ENCODE data around the gene TBX5. TPM values are rescaled to one million over a fixed set of nuclear protein-coding genes. Genes with fewer than 3 reads are reported as not detected.

The TBX5 gene
- polyA plus RNA-seq, 3 donors: not detected

DNA sequence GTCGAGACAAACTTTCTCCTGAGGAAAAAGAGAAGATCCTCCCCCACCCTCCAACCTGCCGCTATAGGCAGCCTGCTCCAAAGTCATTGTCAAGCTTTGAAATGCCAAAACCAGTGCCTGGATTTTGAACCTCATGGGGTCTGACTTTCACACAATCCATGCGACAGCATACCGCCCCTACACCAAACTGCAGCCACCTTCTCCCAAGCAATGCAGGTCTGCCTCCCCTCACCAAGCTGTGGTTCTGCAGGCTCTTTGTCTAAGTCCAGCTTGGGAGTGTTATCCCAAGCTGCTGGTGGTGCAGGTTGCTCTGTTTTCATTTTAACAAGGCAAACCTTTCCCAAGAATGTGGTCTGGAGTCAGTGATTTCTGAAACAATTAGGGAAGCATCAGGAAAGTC is 12.4 kb downstream of the TBX5 start:
- Mint-ChIP-seq H3K4me1 (no peaks in the 10 kb centered on the region), H3K27ac (no peak overlapping the region), H3K4me3 (peak overlapping the region in 1 of 2 donors; percentile 61), H3K27me3 (ENCODE audit: low read depth in 3 of 3) (peaks cover 68 to 78% (median 77%) of the 10 kb centered on the region in 3 donors), H3K36me3 (no peaks in the 10 kb centered on the region), H3K9me3 (peaks cover 0 to 18% (median 6%) of the 10 kb centered on the region in 7 donors)
- no peak overlapping the region for H3K27ac ChIP-seq (ENCODE audit: low read depth in 1 of 2, low read length in 2 of 2)
- H3K9ac ChIP-seq (ENCODE audit: insufficient read depth, low read length, poor library complexity, severe bottlenecking): no peak overlapping the region
- no peak for DNase-seq
- no peaks in the 10 kb centered on the region for H3K36me3 ChIP-seq (replicated peaks in 1 of 2; ENCODE audit: control insufficient read depth in 1 of 2, insufficient read depth in 2 of 2, low read length in 2 of 2)
- H4K20me1 ChIP-seq (ENCODE audit: insufficient read depth, low read length): no peaks in the 10 kb centered on the region
- TF ChIP-seq, protein P1, sequence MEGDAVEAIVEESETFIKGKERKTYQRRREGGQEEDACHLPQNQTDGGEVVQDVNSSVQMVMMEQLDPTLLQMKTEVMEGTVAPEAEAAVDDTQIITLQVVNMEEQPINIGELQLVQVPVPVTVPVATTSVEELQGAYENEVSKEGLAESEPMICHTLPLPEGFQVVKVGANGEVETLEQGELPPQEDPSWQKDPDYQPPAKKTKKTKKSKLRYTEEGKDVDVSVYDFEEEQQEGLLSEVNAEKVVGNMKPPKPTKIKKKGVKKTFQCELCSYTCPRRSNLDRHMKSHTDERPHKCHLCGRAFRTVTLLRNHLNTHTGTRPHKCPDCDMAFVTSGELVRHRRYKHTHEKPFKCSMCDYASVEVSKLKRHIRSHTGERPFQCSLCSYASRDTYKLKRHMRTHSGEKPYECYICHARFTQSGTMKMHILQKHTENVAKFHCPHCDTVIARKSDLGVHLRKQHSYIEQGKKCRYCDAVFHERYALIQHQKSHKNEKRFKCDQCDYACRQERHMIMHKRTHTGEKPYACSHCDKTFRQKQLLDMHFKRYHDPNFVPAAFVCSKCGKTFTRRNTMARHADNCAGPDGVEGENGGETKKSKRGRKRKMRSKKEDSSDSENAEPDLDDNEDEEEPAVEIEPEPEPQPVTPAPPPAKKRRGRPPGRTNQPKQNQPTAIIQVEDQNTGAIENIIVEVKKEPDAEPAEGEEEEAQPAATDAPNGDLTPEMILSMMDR (IDR thresholded peaks at IDR 0.05): no peak
- H3K4me1 ChIP-seq (ENCODE audit: control insufficient read depth in 1 of 2, insufficient read depth in 2 of 2, low read length in 2 of 2): no peaks in the 10 kb centered on the region
- no peak overlapping the region for H3K4me2 ChIP-seq (replicated peaks; ENCODE audit: extremely low read depth, low read length, poor library complexity, severe bottlenecking)
- H2AFZ ChIP-seq (ENCODE audit: insufficient read depth, low read depth, low read length, poor library complexity, severe bottlenecking): no peak overlapping the region
- intact Hi-C loops (cut with micrococcal nuclease): no loop called here
- WGBS (ENCODE audit: insufficient coverage): 22% methylated on average over 3 of the region's 4 CpGs
- no peak overlapping the region for H3K4me3 ChIP-seq (replicated peaks in 1 of 3; ENCODE audit: low read depth in 2 of 3, low read length in 3 of 3)
- H3K9me3 ChIP-seq (replicated peaks in 1 of 2; ENCODE audit: control insufficient read depth in 1 of 2, insufficient read depth in 1 of 2, low read length in 2 of 2): peaks cover 0 to 25% of the 10 kb centered on the region in 2 donors
- H3K27me3 ChIP-seq (ENCODE audit: control insufficient read depth in 2 of 2, insufficient read depth in 2 of 2, low read length in 2 of 2): peaks cover 78 to 83% of the 10 kb centered on the region in 2 donors
- H3K79me2 ChIP-seq (ENCODE audit: insufficient read depth, low read length): no peaks in the 10 kb centered on the region

DNA sequence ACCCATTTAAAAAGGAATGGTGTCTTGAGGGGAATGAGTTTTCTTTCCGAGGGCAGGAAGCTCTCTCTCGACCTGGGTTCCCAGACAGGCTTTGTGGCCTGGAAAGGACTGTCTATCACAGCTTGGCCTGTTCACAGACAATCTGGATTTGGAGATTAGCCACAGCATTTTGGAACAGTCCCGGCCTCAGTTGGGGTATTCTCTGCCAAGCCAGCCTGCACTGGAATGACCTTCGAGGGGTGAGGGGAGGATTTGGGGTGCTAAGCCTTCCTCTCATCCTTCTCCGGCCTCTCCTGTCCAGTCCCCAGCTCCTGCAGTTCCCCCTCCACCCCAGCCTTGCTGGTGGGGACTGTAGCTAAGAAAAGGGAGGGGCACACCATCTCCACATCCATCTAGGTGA is 13.0 kb downstream of the TBX5 start:
- H3K27me3 Mint-ChIP-seq (ENCODE audit: low read depth in 3 of 3): peaks cover 61 to 72% (median 71%) of the 10 kb centered on the region in 3 donors
- no peak for DNase-seq
- H4K20me1 ChIP-seq (ENCODE audit: insufficient read depth, low read length): no peaks in the 10 kb centered on the region
- H3K4me3 Mint-ChIP-seq: peak overlapping the region in 1 of 2 donors; percentile 61
- peaks cover 0 to 14% (median 3%) of the 10 kb centered on the region in 7 donors for H3K9me3 Mint-ChIP-seq
- H2AFZ ChIP-seq (ENCODE audit: insufficient read depth, low read depth, low read length, poor library complexity, severe bottlenecking): no peak overlapping the region
- peaks cover 72 to 76% of the 10 kb centered on the region in 2 donors for H3K27me3 ChIP-seq (ENCODE audit: control insufficient read depth in 2 of 2, insufficient read depth in 2 of 2, low read length in 2 of 2)
- no peaks in the 10 kb centered on the region for H3K79me2 ChIP-seq (ENCODE audit: insufficient read depth, low read length)
- no peaks in the 10 kb centered on the region for H3K4me1 ChIP-seq (ENCODE audit: control insufficient read depth in 1 of 2, insufficient read depth in 2 of 2, low read length in 2 of 2)
- no peak overlapping the region for H3K4me2 ChIP-seq (replicated peaks; ENCODE audit: extremely low read depth, low read length, poor library complexity, severe bottlenecking)
- H3K36me3 Mint-ChIP-seq: no peaks in the 10 kb centered on the region
- H3K27ac Mint-ChIP-seq: peak overlapping the region in 1 of 7 donors; percentile 61
- TF ChIP-seq, protein P1 (IDR thresholded peaks at IDR 0.05): no peak
- H3K4me1 Mint-ChIP-seq: no peaks in the 10 kb centered on the region
- peaks cover 0 to 19% of the 10 kb centered on the region in 2 donors for H3K9me3 ChIP-seq (replicated peaks in 1 of 2; ENCODE audit: control insufficient read depth in 1 of 2, insufficient read depth in 1 of 2, low read length in 2 of 2)
- H3K4me3 ChIP-seq (replicated peaks in 1 of 3; ENCODE audit: low read depth in 2 of 3, low read length in 3 of 3): no peak overlapping the region
- 50% methylated on average over 2 of the region's 5 CpGs for WGBS (ENCODE audit: insufficient coverage)
- no peak overlapping the region for H3K27ac ChIP-seq (ENCODE audit: low read depth in 1 of 2, low read length in 2 of 2)
- no peaks in the 10 kb centered on the region for H3K36me3 ChIP-seq (replicated peaks in 1 of 2; ENCODE audit: control insufficient read depth in 1 of 2, insufficient read depth in 2 of 2, low read length in 2 of 2)
- no peak overlapping the region for H3K9ac ChIP-seq (ENCODE audit: insufficient read depth, low read length, poor library complexity, severe bottlenecking)
- intact Hi-C loops (cut with micrococcal nuclease): no loop called here
